Stimulated activated CD8-positive, alpha-beta memory T cell treated with anti-CD3 and anti-CD28 coated beads, Interleukin-7, amount 100 ng/mL, for 1 hour (primary cell): ENCODE measurements around the gene TMBIM4.
"Not testable (repeated sequence)": the region's sequence is repeated elsewhere in the genome, so short reads cannot be mapped to it uniquely, and the experiment has no call there.

ENCODE experiments used
- DNase-seq, 2 donors: peaks; one replicate each; pipeline ENCODE4 v3.0.0-alpha.2; 2020; ENCODE audit warnings: low read depth in 2 of 2

The TMBIM4 gene, protein sequence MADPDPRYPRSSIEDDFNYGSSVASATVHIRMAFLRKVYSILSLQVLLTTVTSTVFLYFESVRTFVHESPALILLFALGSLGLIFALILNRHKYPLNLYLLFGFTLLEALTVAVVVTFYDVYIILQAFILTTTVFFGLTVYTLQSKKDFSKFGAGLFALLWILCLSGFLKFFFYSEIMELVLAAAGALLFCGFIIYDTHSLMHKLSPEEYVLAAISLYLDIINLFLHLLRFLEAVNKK

DNA sequence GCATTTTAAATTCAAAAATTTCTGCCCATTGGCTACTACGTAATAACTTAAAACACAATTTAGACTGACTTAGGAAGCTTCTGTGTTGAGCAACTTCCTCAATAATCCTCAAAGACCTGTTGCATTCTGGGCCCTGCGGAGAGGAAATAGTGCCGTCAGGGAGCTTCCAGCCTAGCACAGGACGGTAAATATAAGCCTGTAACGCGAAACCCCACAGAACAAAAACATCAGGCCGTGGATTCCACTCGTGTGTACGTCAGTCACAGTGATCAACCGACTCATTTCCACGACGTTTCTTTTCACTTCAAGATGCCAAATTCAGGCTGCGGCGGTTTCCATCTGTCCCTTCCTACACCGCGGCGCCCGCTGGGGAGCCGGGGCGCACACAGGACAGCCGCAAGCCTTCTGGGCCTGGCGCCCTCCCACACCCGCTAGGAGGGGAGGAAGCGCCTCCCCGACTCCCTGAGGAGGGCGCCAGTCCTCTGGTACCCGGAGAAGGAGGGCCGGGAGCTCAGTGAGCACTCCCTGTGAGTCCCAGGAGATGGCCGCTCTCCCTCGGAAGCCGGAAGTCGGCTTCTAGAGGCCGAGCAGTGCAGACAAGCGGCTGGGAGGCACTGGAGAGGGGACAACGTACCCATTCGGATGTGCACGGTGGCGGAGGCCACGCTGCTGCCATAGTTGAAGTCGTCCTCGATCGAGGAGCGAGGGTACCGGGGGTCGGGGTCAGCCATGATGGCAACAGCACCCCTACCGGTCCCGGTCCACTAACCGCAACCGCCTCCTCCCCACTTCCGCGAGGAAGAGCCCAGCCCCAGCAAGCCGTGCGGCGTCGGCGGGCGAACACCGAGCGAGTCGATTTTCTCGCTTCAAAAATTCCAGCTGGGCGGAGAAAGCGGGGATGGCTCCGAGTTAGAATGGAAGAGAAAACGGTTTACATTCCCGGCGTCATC, at the start of gene TMBIM4:
Gene TMBIM4 (minus strand): TSS at position 776 of the 950 bp plus-strand sequence. CDS start 45 bp downstream, at position 731.
- peak; percentile 67 to 69 for DNase-seq

DNA sequence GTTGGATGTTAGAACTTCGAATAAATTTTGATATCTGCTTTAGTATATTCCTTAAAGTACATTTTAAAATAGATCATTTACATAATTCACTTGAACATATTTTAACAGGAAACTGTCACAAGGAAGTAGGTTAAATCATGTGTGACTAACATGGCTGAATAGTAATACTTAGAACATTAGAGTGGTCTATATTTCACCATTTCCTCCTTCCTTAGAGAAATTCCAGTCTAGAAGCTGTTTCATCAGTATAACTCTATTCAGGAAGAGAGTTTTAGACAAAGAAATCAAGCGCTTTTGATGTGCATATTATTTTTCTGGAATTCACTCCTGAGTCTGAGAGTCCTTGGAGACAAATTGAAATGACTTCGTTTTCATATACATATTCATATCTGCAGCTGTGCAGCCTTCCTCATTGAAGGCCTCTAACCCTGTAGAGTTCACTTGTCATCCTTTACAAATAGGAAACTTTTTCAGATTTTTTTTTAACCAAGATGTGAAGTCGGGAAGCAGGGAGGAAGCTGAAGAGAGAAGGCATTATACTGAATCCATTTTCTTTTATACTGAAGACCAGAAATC, 47.6 kb upstream of the TMBIM4 start:
- no peak for DNase-seq

DNA sequence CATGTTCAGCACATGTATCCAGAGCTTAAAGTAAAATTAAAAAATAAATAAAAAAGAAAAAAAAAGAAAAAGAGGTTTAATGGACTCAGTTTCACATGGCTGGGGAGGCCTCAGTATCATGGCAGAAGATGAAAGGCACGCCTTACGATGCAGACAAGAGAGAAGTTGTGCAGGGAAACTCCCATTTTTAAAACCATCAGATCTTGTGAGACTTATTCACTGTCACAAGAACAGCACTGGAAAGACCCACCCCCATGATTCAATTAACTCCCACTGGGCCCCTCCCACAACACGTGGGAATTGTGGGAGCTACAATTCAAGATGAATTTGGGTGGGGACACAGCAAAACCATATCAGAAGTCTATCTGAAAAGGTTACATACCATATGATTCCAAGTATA, 43.2 kb upstream of the TMBIM4 start:
- not testable (repeated sequence) for DNase-seq

DNA sequence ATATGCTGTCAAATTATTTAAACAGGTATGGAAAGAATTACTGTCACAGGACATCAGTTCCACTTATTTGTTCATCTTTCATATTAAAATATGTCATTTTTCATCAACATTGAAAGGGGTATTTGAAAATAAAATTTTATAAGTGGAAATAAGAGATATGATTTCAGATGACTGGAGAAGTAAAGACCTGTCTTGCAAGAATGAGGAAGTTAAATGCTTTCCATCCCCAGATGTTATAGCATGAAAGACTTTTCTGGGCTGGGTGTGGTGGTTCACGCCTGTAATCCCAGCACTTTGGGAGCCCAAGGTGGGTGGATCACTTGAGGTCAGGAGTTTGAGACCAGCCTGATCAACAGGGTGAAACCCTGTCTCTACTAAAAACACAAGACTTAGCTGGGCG, 41.8 kb upstream of the TMBIM4 start:
- DNase-seq, result not testable (repeated sequence)

DNA sequence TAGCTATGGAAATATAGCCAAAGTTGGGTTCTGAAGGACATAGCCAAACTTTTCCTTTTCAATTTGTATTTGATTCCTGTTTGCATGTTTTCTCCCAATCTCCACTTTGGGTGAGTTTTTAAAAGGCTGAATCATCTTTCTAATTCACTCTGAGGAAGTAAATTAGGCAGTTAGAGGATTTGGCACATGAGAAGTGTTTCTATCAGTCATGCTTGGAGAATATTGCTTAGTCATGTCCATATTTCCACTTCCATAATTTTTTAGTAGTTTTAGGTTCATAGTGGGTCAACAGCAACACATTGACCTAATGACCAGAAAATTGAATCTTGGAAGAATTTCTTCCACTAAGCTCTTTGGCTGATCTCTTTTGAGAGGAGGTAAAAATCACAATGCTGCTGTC, 41.0 kb upstream of the TMBIM4 start:
- DNase-seq, result no peak

DNA sequence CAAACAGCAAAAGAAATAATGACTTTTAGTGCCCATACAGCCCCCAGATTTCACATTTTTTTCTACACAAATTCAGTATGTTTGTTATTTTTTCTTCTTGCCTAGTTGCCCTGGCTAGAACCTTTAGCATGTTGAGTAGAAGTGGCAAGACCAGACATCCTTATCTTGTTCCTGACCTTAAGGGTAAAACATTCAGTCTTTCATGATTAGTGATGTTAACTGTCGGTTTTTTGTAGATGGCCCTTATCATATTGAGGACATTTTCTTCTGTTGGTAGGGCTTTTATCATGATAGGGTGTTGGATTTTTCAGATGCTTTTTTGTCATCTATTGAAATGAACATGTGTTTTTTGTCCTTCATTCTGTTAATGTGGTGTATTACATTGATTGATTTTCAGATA, 36.3 kb upstream of the TMBIM4 start:
- no peak for DNase-seq

DNA sequence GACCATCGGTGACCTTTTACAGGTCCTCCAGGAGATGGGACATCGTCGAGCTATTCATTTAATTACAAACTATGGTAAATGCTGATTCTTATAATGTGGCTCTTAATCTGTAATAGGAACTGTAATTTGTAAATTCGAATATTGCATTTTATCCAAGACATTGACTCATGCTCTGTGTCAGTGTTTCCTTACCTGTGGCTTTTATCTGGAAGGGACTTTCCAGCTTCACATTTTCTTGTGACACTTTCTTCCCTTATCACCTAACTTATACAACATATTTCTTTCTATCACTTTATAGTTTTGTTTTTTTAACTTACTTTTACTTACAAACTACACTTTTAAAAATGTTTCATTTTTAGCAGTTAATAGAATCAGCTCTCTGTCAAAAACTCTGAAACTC, 34.0 kb upstream of the TMBIM4 start:
- DNase-seq, result no peak

DNA sequence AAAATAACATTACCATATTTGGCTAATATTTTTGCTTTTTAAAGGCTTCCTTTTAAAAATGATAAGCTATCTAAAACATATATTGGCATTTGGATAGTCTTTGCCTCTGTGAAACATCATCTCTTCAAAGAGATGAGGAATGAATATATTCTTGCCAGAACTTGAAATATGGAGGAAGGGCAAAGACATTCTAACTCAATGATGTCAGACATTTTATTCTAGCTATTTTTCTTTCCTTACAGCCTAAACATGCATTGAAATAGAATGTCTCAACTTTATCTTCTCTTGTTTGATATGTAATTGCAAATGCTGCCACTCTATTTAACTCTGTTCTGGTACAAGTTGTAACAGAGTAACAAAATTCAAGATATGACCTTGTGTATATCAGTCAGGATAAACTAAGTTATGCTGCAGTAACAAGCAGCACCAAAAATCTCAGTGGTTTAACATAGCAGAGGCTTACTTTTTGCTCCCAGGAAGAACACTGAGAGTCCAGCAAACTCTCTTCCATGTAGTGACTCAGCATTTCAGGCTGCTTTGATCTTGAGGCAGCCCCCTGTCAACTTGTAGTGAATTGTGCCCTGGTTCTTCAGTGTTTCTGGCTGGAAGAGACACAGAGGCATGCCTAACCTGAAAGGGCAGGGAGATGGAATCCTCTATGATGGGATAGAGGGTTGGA, 30.2 kb upstream of the TMBIM4 start:
- no peak for DNase-seq

DNA sequence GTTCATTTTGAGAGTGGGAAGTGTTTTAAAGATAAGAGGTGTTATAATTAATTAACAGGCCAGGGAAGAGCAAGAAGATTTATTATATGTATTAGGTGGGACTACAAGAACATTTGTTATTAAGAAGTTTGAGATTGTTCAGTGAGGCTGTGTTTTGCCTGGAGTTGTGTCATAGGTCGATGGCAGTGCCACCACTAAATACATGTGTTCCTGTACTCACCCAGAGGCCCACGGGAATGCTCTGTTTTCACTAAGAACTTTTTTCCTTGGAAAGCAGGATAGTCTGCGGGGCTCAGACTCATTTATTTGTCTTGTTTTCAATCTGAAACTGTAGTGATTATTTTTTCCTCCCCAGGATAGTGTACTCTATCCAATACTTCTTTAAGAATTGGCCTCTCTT, 29.3 kb upstream of the TMBIM4 start:
- no peak for DNase-seq

DNA sequence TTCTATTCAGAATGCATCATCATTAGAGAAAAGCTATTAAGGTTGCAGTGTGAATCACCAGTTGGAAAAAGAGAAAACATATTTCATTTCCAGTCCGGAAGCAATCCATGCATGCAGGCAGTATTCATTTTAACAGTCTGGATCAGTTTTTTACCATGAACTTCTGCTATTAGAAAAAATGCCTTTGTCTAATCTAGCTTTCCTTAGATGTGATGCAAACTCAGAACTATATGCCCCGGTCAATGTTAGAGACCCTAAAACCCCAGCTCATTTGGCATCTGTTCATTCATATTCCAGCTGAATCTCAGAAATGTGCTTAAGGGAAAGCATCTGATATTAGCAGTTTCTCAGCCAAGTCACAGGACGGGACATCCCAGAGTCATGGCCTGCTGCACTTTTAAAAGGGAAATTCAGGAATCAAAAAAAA, 27.7 kb upstream of the TMBIM4 start:
- DNase-seq, result no peak

DNA sequence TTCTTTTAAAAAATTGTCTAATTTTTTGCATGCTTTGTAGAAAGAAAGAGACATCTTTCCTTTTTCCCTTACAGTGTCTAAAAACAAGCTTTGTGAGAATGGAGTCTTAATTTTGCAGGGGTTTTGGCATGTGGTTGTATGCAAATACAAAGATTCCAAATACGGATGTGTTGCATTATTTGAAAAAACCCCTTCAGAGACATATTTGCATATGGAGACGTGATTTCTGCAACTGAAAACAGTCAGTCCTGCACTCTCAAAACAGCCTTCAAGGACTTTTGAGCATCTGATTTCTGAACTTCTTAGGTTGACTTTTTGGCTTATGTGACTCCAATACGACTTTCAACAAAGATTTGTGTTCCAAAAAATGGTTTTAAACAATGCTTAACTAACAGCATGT, 27.0 kb upstream of the TMBIM4 start:
- DNase-seq, result no peak

DNA sequence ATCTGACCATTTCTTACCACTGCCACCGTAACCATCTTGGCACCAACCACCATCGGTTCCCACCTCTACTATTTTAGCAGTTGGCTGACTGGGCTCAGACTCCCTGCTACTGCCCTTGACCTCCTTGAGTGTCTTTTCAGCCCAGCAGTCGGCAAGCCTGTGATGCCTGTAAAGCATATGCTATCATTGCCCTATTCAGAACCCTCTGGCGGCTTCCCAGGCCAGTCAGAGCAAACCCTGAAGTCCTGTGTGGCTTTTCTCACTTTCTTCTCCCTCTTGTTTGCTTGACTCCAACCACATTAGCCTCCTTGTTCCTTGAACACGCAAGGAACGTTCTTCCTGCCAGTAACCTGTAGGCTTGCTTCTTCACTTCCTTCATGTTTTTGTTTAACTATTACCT, 25.4 kb upstream of the TMBIM4 start:
- DNase-seq, result no peak

DNA sequence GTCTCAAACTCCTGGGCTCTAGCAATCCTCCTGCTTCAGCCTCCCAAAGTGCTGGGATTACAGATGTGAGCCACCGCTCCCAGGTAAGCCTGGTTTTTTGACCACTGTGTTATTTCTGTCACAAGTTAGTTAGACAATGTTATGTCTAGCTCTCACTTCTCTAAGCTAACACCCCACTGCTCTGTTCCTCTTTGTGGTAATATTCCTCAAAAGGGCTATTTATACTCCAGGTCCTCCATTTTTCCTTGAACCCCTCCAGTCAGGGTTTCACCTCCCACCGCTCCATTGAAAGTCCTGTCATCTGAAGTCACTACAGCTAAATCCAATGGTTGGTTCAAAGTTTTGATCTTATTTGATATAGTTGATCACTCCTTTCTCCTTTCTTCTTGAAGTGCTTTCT, 24.3 kb upstream of the TMBIM4 start:
- no peak for DNase-seq

DNA sequence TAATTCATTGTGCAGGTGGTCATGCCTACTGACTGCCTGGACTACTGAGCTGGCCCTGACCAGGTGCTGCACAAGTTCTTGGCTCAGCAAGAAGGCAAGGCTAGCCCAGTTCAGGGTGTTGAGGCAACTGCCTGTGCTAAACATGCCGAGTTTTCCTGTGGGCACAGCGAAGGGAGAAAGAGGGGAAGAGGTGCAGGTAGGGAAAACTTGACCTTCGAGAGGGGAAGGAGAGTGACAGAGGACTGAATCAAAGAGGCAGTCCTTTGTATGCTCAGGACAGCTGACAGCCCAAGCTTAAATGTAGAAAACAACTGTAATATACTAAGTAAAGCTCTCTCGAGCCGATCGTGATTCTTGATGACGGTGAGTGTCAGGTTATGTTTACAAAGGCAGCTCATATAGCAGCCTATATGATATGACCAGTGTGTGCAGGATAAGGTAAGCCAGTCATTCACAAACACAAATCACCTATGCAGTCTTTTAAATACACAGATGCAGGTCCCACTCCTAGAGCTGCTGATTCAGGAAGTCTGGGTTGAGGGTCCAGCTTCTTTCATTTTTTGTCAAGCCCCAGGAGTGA, 21.8 kb upstream of the TMBIM4 start:
- no peak for DNase-seq

DNA sequence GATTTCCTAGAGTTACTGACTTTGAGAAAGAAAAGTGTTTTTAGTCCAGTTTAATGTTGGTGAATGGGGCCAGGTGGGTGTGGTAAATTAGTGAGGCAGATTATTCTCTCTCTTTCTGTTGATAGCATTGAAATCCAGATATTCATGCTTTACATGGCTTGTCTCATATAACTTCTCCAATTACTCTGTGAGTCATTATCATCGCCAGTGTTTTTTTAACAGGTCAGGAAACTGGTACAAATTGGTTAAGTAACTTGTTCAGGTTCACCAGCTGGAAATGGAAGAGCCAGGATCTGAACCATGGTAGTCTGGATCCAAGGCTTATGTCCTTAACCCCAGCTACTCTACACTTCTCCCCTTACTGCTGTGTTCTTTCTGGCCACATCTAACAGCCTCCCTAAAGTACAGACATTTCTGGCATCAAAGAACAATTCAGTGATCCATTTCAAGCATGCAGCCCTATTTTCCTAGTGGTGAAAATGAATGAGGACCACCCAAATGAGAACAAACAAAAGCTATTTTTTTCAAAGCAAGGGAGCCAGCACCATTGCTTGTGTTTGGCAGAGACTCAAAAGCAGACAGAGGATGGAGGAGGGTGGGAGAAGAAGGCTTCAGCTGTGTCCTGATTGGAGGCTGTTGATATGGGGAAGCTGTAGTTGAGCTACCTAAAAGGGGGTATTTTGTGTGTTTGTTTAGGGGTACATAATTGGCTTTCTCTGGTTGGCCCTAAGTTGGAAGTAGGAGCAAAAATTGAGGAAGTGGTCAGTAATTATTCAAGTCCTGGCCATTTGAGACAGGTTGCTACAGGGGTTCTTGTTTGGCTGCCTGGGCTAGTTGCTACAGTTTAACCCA, 20.9 kb upstream of the TMBIM4 start:
- DNase-seq, result no peak

DNA sequence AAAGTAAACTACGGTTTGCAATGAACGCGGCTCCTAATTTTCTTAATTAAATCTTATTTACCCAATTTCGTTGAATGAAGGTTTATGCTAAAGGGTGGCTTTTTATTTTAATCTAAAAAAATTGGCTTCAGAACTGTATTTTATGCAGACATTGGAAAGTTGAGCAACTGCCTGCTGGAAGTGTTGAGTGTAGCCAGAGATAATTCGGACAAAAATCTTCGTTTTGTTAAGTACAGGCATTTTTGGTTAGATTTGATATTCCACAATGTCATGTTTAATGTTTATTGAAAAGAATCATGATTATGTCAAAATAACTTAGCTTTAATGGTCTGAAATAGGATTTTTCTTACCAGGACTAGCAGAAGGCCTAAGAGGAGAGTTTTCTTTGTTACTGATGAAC, 20.1 kb upstream of the TMBIM4 start:
- no peak for DNase-seq

DNA sequence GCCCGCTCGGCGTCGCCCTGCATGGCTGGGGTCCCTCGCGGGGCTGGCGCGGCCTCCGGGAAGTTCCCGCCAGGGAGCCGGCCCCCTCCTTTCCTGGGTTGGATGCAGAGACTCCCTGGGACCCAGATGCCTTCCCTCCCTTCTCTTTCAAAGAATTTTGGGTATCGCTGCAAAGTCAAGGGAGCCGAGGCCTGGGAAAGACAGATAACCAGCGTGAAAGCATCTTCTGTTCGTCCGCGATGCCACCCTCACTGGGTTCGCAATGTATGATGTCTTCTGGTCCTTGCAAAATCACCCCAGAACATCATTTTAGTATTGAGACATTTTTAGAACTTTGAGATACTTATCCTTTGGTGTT, 19.7 kb upstream of the TMBIM4 start:
- no peak for DNase-seq

DNA sequence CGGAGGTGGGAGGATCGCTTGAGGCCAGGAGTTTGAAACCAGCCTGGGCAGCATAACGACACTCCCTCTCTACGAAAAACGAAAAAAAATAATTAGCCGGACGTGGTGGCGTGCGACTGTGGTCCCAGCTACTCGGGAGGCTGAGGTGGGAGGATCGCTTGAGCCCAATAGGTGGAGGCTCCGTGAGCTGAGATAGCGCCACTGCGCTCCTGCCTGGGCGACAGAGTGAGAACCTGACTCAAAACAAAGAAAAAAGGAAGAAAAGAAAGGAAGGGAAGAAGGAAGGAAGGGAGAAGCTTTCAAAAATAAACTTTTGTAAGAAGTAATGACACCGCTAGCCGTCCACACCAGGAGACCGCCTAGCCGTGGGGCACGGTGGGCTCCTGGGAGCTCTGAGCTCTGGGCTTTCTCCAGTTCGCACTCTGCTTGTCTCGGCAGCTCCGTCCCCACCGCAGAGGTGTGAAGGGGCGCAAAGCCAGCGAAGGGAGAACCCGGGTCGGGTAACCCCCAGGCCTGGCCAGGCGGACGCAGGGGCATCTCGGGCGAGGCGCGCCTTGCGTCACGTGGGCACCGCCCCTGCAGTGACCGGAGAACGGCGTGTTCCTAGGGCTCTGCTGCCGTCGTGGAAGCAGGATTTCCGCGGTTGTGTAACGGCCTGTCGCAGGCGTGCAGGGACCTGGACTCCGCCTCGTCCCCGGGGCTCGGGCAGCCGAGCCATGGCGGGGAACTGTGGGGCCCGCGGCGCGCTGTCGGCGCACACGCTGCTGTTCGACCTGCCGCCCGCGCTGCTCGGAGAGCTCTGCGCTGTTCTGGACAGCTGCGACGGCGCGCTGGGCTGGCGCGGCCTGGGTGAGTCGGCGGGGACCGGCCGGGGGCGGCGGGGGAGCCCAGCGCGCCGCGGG, 19.0 kb upstream of the TMBIM4 start, which contains the start of gene IRAK3:
Gene IRAK3 (plus strand): TSS at position 631 of the 902 bp plus-strand sequence. CDS start 86 bp downstream, at position 717.
- DNase-seq, result no peak

DNA sequence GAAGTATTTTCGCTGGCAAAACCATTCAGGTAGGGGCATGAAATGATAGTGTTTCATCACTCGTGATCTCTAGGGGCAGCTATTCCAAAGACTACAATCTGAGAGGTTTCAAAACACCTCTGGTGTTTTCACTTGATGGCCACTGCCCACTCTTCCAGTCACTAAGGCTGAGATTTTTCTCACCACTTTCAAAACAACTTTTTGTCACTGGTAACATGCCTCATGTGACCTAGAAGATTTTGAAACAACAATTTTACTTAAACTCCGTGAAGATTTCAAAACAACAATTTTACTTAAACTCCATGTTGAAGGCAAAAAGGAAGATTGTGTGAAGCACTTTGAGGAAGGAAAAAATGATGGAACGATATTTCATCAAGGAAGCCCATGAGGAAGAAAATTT, 18.0 kb upstream of the TMBIM4 start:
- no peak for DNase-seq

DNA sequence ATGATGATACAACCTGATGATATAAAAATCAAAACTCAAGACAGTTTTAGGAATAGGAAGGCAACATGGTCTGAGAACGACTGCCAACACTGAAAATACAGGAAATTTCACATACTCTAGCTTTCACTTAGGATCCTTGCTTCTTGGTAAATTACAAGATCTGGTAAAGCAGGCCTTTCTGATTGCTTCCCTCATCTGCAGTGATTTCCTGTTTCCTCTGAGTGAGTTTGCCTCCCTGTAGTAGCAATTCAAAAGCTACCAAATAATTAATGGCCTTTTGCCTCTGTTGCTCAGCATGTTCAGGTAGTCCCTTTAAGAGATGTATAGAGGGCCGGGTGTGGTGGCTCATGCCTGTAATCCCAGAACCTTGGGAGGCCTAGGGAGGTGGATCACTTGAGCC, 17.2 kb upstream of the TMBIM4 start:
- no peak for DNase-seq
